Measurements from ENCODE around the gene SDK2. TPM values are rescaled to one million over a fixed set of nuclear protein-coding genes. Genes with fewer than 3 reads are reported as not detected.
A peak's percentile ranks its signal among the peaks of the same experiment; 100 is the strongest.

SDK2 gene
- total and polyA plus RNA-seq, 2 of the 8 experiments (the other 6 are each of a cell fraction or from before 2014, with no cell fraction given): 3.9 to 4.1 TPM

GRCh38 chr17:73482894-73483293 is 161.4 kb downstream of the SDK2 start:
- Histone ChIP-seq H3K4me2 (ENCODE audit: insufficient read depth in 1 of 2, low read depth in 2 of 2, low read length in 2 of 2) (no peak overlapping the region), H3K9ac (replicated peaks in 1 of 4; ENCODE audit: extremely low read depth in 1 of 4, low read depth in 3 of 4, low read length in 3 of 4) (no peak overlapping the region), H2BK5ac (ENCODE audit: low read depth, low read length) (no peak overlapping the region), H3K79me1 (ENCODE audit: low read depth, low read length) (no peaks in the 10 kb centered on the region), H3K9me3 (ENCODE audit: insufficient read depth in 2 of 2, low read depth in 1 of 2, low read length in 1 of 2) (peaks cover 9 to 12% of the 10 kb centered on the region in 2 experiments; a peak in 2 of 4 replicates), H3K4ac (replicated peaks; ENCODE audit: insufficient read length, low read depth, low read length) (no peak overlapping the region), H4K20me1 (replicated peaks in 1 of 2; ENCODE audit: control insufficient read depth in 1 of 2, insufficient read depth in 2 of 2, low read length in 2 of 2) (peaks cover 0 to 2% of the 10 kb centered on the region in 2 experiments), H2BK120ac (replicated peaks; ENCODE audit: low read depth, low read length) (no peak overlapping the region), H3K4me3 (ENCODE audit: extremely low read depth in 1 of 4, insufficient read depth in 2 of 4, low read depth in 3 of 4, low read length in 4 of 4) (no peak overlapping the region), H4K91ac (replicated peaks; ENCODE audit: insufficient read length, low read length) (no peak overlapping the region), H3K18ac (ENCODE audit: extremely low read depth, low read length) (no peak overlapping the region), H3K27ac (ENCODE audit: low read depth, low read length) (no peak overlapping the region), H3K23ac (ENCODE audit: insufficient read length) (no peak overlapping the region), H4K5ac (ENCODE audit: insufficient read length, low read depth, low read length) (no peak overlapping the region), H2BK12ac (ENCODE audit: low read depth, low read length) (no peak overlapping the region), H2AFZ (ENCODE audit: low read length) (no peak overlapping the region), H3K36me3 (ENCODE audit: control insufficient read depth in 2 of 4, insufficient read depth in 4 of 4, low read length in 3 of 4) (no peaks in the 10 kb centered on the region), H3K56ac (replicated peaks; ENCODE audit: insufficient read length, low read depth, low read length) (no peak overlapping the region), H3K27me3 (replicated peaks in 1 of 4; ENCODE audit: control insufficient read depth in 3 of 4, extremely low read depth in 1 of 4, insufficient read depth in 3 of 4, low read length in 3 of 4) (peaks cover 0 to 2% (median 0%) of the 10 kb centered on the region in 4 experiments; a peak in 1 of 7 replicates), H4K8ac (ENCODE audit: extremely low read depth, insufficient read depth, low read length) (no peak overlapping the region; the same call in 1 of the 2 replicates), H2AK5ac (ENCODE audit: low read depth, low read length) (no peak overlapping the region), H3K4me1 (replicated peaks in 1 of 4; ENCODE audit: control insufficient read depth in 3 of 4, insufficient read depth in 4 of 4, low read length in 3 of 4) (peaks cover 0 to 7% (median 4%) of the 10 kb centered on the region in 4 experiments; a peak in 3 of 7 replicates), H2BK20ac (ENCODE audit: low read length) (no peak overlapping the region), H3K14ac (ENCODE audit: insufficient read length) (no peak overlapping the region), H3K23me2 (ENCODE audit: low read depth, low read length) (no peaks in the 10 kb centered on the region), H3K79me2 (ENCODE audit: control insufficient read depth in 1 of 2, insufficient read depth in 2 of 2, low read length in 2 of 2) (no peaks in the 10 kb centered on the region), H2BK15ac (ENCODE audit: low read length) (no peak overlapping the region)
- no peak for TF ChIP-seq JUN (IDR thresholded peaks at IDR 0.05; ENCODE audit: low read depth, low read length)
- peak; percentile 34; the same call in 1 of the 2 replicates for TF ChIP-seq KDM1A (IDR thresholded peaks at IDR 0.05; ENCODE audit: borderline replicate concordance, low read length)
- TF ChIP-seq BCL11A (IDR thresholded peaks at IDR 0.05; ENCODE audit: low read depth in 2 of 2, low read length in 2 of 2): no peak
- no peak for FAIRE-seq
- DNase-seq (ENCODE audit: low read depth in 1 of 2, low spot score in 2 of 2): no peak
- POLR2A ChIA-PET (ENCODE audit: partially characterized antibody): interaction anchor here (1.4 kb wide), 1 partner anchor 9 kb away, joined by 3 read pairs; no protein-coding TSS in a partner anchor
- CTCF ChIA-PET (ENCODE audit: partially characterized antibody): interaction anchor here (1.4 to 1.6 kb wide), 2 partner anchors 16 to 164 kb away, joined by 3 to 6 read pairs; no protein-coding TSS in a partner anchor
- WGBS, 2 experiments (ENCODE audit: extremely low coverage in 1 of 2, insufficient coverage in 1 of 2, insufficient read length in 1 of 2, insufficient replicate concordance in 2 of 2, low coverage in 1 of 2, low lambda C conversion rate in 2 of 2, missing lambda C conversion rate in 1 of 2): 87% methylated on average over 10 of the region's 10 CpGs; no CpG with 5 or more reads in 1 of the 2 experiments
